ENCODE results near the gene GLCCI1. TPM values are rescaled to one million over a fixed set of nuclear protein-coding genes. Genes with fewer than 3 reads are reported as not detected.

GLCCI1 gene
- total and polyA plus RNA-seq, 2 donors (not counting 3 experiments of a cell fraction or from before 2014, with no cell fraction given): 2.3 to 5.6 TPM

GRCh38 chr7:8015746-8016120 is 47.1 kb downstream of the GLCCI1 start:
- no TSS peak for BruUV-seq (replicated peaks)
- H2AFZ ChIP-seq (ENCODE audit: low read depth, low read length): no peak overlapping the region
- POLR2A ChIA-PET: no interaction called here
- no peaks in the 10 kb centered on the region for H4K20me1 ChIP-seq (replicated peaks; ENCODE audit: control insufficient read depth, extremely low read depth, insufficient read depth, low read length)
- no peaks in the 10 kb centered on the region for H3K9me3 ChIP-seq (replicated peaks; ENCODE audit: control insufficient read depth, insufficient read depth, low read length)
- H3K4me3 ChIP-seq (replicated peaks in 1 of 3; ENCODE audit: insufficient read depth in 1 of 3, low read depth in 1 of 3, low read length in 3 of 3): no peak overlapping the region
- no peak overlapping the region for H3K9ac ChIP-seq (replicated peaks; ENCODE audit: extremely low read depth, insufficient read depth, low read length)
- dilution Hi-C loops (cut with MboI; ENCODE audit: extremely low pct_ligation_motif_present, low sequenced_read_pairs) (no loop called here), intact Hi-C loops (cut with micrococcal nuclease) (no loop called here)
- DNase-seq (ENCODE audit: low read depth, low spot score): no peak
- H3K9me1 ChIP-seq (replicated peaks; ENCODE audit: control insufficient read depth, extremely low read depth, insufficient read depth, low read length): no peaks in the 10 kb centered on the region
- no peak for FAIRE-seq
- no peaks in the 10 kb centered on the region for H3K79me2 ChIP-seq (ENCODE audit: control insufficient read depth, insufficient read depth, low read length)
- CTCF ChIA-PET: interaction anchor here (1.0 to 1.3 kb wide), 2 partner anchors 45 to 335 kb away, joined by 4 read pairs; no protein-coding TSS in a partner anchor
- H3K27me3 ChIP-seq (ENCODE audit: control insufficient read depth in 2 of 2, insufficient read depth in 2 of 2, low read length in 2 of 2): no peaks in the 10 kb centered on the region
- peaks cover 5% of the 10 kb centered on the region for H3K4me1 ChIP-seq (ENCODE audit: control insufficient read depth, extremely low read depth, insufficient read depth, low read length)
- H3K4me2 ChIP-seq (ENCODE audit: insufficient read depth, low read length): no peak overlapping the region
- H3K27ac ChIP-seq (ENCODE audit: insufficient read depth, low read depth, low read length): no peak overlapping the region
- H3K36me3 ChIP-seq (ENCODE audit: control insufficient read depth in 2 of 2, extremely low read depth in 1 of 2, insufficient read depth in 2 of 2, low read length in 2 of 2): no peaks in the 10 kb centered on the region
- TF ChIP-seq POLR2A (IDR thresholded peaks at IDR 0.05; ENCODE audit: low read depth, low read length): no peak
- no peak for TF ChIP-seq GATA2 (IDR thresholded peaks at IDR 0.05; ENCODE audit: insufficient read depth, insufficient read length, low read depth, low read length)
- no peak for TF ChIP-seq POLR2AphosphoS5 (IDR thresholded peaks at IDR 0.05; ENCODE audit: insufficient read depth, low read depth, low read length)
- TF ChIP-seq, protein P1, sequence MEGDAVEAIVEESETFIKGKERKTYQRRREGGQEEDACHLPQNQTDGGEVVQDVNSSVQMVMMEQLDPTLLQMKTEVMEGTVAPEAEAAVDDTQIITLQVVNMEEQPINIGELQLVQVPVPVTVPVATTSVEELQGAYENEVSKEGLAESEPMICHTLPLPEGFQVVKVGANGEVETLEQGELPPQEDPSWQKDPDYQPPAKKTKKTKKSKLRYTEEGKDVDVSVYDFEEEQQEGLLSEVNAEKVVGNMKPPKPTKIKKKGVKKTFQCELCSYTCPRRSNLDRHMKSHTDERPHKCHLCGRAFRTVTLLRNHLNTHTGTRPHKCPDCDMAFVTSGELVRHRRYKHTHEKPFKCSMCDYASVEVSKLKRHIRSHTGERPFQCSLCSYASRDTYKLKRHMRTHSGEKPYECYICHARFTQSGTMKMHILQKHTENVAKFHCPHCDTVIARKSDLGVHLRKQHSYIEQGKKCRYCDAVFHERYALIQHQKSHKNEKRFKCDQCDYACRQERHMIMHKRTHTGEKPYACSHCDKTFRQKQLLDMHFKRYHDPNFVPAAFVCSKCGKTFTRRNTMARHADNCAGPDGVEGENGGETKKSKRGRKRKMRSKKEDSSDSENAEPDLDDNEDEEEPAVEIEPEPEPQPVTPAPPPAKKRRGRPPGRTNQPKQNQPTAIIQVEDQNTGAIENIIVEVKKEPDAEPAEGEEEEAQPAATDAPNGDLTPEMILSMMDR (IDR thresholded peaks at IDR 0.05; ENCODE audit: extremely low read depth in 1 of 2, insufficient read depth in 1 of 2, low read depth in 1 of 2, low read length in 2 of 2): no peak
- TF ChIP-seq MYC (IDR thresholded peaks at IDR 0.05; ENCODE audit: low read depth, low read length): no peak
- TF ChIP-seq JUN (IDR thresholded peaks at IDR 0.05; ENCODE audit: borderline replicate concordance, insufficient read depth, insufficient read length, low read depth): no peak
- TF ChIP-seq FOS (IDR thresholded peaks at IDR 0.05; ENCODE audit: borderline replicate concordance, insufficient read depth, low read length): no peak
- no peak for TF ChIP-seq EZH2 (IDR thresholded peaks at IDR 0.05; ENCODE audit: borderline replicate concordance, low read depth, low read length, severe bottlenecking)
- TF ChIP-seq, protein P2, sequence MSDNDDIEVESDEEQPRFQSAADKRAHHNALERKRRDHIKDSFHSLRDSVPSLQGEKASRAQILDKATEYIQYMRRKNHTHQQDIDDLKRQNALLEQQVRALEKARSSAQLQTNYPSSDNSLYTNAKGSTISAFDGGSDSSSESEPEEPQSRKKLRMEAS (IDR thresholded peaks at IDR 0.05; ENCODE audit: insufficient read depth, insufficient read length): no peak
